ENCODE data around the gene TRAPPC6A.

GRCh38 chr19:45200568-45200967, 22.5 kb upstream of the TRAPPC6A start:
- TF ChIP-seq, protein P1, sequence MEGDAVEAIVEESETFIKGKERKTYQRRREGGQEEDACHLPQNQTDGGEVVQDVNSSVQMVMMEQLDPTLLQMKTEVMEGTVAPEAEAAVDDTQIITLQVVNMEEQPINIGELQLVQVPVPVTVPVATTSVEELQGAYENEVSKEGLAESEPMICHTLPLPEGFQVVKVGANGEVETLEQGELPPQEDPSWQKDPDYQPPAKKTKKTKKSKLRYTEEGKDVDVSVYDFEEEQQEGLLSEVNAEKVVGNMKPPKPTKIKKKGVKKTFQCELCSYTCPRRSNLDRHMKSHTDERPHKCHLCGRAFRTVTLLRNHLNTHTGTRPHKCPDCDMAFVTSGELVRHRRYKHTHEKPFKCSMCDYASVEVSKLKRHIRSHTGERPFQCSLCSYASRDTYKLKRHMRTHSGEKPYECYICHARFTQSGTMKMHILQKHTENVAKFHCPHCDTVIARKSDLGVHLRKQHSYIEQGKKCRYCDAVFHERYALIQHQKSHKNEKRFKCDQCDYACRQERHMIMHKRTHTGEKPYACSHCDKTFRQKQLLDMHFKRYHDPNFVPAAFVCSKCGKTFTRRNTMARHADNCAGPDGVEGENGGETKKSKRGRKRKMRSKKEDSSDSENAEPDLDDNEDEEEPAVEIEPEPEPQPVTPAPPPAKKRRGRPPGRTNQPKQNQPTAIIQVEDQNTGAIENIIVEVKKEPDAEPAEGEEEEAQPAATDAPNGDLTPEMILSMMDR (IDR thresholded peaks at IDR 0.05): no peak
- TF ChIP-seq POLR2AphosphoS5 (IDR thresholded peaks at IDR 0.05) (no peak), POLR2A (IDR thresholded peaks at IDR 0.05) (no peak)

All from transverse colon (tissue), 4 donors.